GM23338 (cell line): Measurements from ENCODE around the gene ZMYND8. TPM values are rescaled to one million over a fixed set of nuclear protein-coding genes. Genes with fewer than 3 reads are reported as not detected.
A peak's percentile ranks its signal among the peaks of the same experiment; 100 is the strongest.

Source experiments
- ATAC-seq: fragments of 200-7000 bp; cut with Tn5 transposase; 3 replicates; pipeline ENCODE4 v1.9.1; 2020
- DNase-seq: peaks from one replicate; pipeline ENCODE4 v3.0.0-alpha.2; 2015; ENCODE audit warnings: low spot score
- H2AFZ ChIP-seq: fragments of 200-600 bp; sonication (generic); 2 replicates; pipeline ENCODE4 v1.8.0; 2016; ENCODE audit warnings: antibody characterized with exemption, mild to moderate bottlenecking, moderate library complexity
- H3F3A ChIP-seq: fragments of 200-600 bp; sonication (generic); replicated peaks from 2 replicates; pipeline ENCODE4 v1.8.0; 2017; ENCODE audit warnings: antibody characterized with exemption, mixed run types, low read depth
- H3K27ac ChIP-seq: fragments of 200-600 bp; sonication (generic); 2 replicates; pipeline ENCODE4 v1.6.1; 2016; ENCODE audit warnings: low read depth
- H3K27me3 ChIP-seq: fragments of 200-600 bp; sonication (generic); 2 replicates; pipeline ENCODE4 v1.8.0; 2016; ENCODE audit warnings: mild to moderate bottlenecking, mixed run types, moderate library complexity; ENCODE audit not compliant: insufficient read depth
- H3K36me3 ChIP-seq: fragments of 200-600 bp; sonication (generic); 2 replicates; pipeline ENCODE4 v1.8.0; 2016; ENCODE audit warnings: mild to moderate bottlenecking; ENCODE audit not compliant: insufficient read depth
- H3K4me1 ChIP-seq: fragments of 200-600 bp; sonication (generic); 2 replicates; pipeline ENCODE4 v1.8.0; 2016; ENCODE audit warnings: mild to moderate bottlenecking, moderate library complexity; ENCODE audit not compliant: insufficient read depth
- H3K4me2 ChIP-seq: fragments of 200-600 bp; sonication (generic); 2 replicates; pipeline ENCODE4 v1.7.1; 2017; ENCODE audit warnings: mixed run types
- H3K4me3 ChIP-seq: fragments of 200-600 bp; sonication (generic); 2 replicates; pipeline ENCODE4 v1.6.1; 2016; ENCODE audit warnings: mixed run types
- H3K79me2 ChIP-seq: fragments of 200-600 bp; sonication (generic); replicated peaks from 2 replicates; pipeline ENCODE4 v1.8.0; 2017; ENCODE audit warnings: mild to moderate bottlenecking; ENCODE audit not compliant: insufficient read depth
- H3K9me2 ChIP-seq: fragments of 200-600 bp; sonication (generic); 2 replicates; pipeline ENCODE4 v1.8.0; 2017; ENCODE audit not compliant: insufficient read depth
- H4K20me1 ChIP-seq: fragments of 200-600 bp; sonication (generic); replicated peaks from 2 replicates; pipeline ENCODE4 v1.8.0; 2017; ENCODE audit warnings: mild to moderate bottlenecking; ENCODE audit not compliant: insufficient read depth
- H3K27ac Mint-ChIP-seq: 2 replicates; pipeline ENCODE4 v1.8.0; 2020; ENCODE audit warnings: inconsistent platforms, mild to moderate bottlenecking, moderate library complexity, mixed read lengths
- H3K27me3 Mint-ChIP-seq: 3 replicates; pipeline ENCODE4 v1.8.0; 2022; ENCODE audit warnings: low read depth, mild to moderate bottlenecking, moderate library complexity, mixed read lengths, inconsistent platforms; ENCODE audit not compliant: insufficient read depth, poor library complexity
- H3K36me3 Mint-ChIP-seq: 3 replicates; pipeline ENCODE4 v1.8.0; 2021; ENCODE audit warnings: low read depth, mild to moderate bottlenecking, inconsistent platforms, moderate library complexity, mixed read lengths
- H3K4me1 Mint-ChIP-seq: 3 replicates; pipeline ENCODE4 v1.8.0; 2020; ENCODE audit warnings: mild to moderate bottlenecking, inconsistent platforms, mixed read lengths
- H3K4me3 Mint-ChIP-seq: 3 replicates; pipeline ENCODE4 v1.8.0; 2021; ENCODE audit warnings: moderate library complexity, mild to moderate bottlenecking, inconsistent platforms, mixed read lengths
- H3K9me3 Mint-ChIP-seq: 3 replicates; pipeline ENCODE4 v1.8.0; 2020; ENCODE audit warnings: moderate library complexity, mild to moderate bottlenecking, inconsistent platforms, mixed read lengths
- CREB1 ChIP-seq: fragments of 250-450 bp; sonication (Bioruptor Pico); IDR thresholded peaks from 2 replicates; pipeline ENCODE4 v1.5.0; 2020; ENCODE audit warnings: low read depth, mild to moderate bottlenecking, moderate library complexity
- CTCF ChIP-seq, 2 experiments: fragments of 200-600 bp in 1 of 2; sonication (generic) in 1 of 2; conservative IDR thresholded peaks; 2 replicates each; pipeline versions ENCODE4 v1.5.1 to v1.6.1; 2016 to 2017; ENCODE audit warnings: antibody characterized with exemption in 2 of 2, low read depth in 2 of 2, mild to moderate bottlenecking in 2 of 2, moderate library complexity in 1 of 2
- EZH2 ChIP-seq: fragments of 200-600 bp; sonication (generic); IDR thresholded peaks from one replicate; pipeline ENCODE4 v1.8.0; 2017; ENCODE audit warnings: antibody characterized with exemption, mild to moderate bottlenecking, low read depth; ENCODE audit not compliant: unreplicated experiment
- JUNB ChIP-seq: IDR thresholded peaks from one replicate; pipeline ENCODE4 v1.6.1; 2016; ENCODE audit warnings: antibody characterized with exemption; ENCODE audit not compliant: unreplicated experiment
- NANOG ChIP-seq: IDR thresholded peaks from 2 replicates; pipeline ENCODE4 v1.6.1; 2016; ENCODE audit warnings: antibody characterized with exemption, borderline replicate concordance
- POLR2AphosphoS5 ChIP-seq: IDR thresholded peaks from 2 replicates; pipeline ENCODE4 v1.6.1; 2016; ENCODE audit warnings: antibody characterized with exemption, low read depth
- ZNF114 ChIP-seq: fragments of 250-450 bp; sonication (Bioruptor Pico); IDR thresholded peaks from 2 replicates; pipeline ENCODE4 v1.5.0; 2020; ENCODE audit warnings: mild to moderate bottlenecking, moderate library complexity
- ZNF331 ChIP-seq: fragments of 250-450 bp; sonication (Bioruptor Pico); IDR thresholded peaks from 2 replicates; pipeline ENCODE4 v1.5.0; 2020; ENCODE audit warnings: low read depth, mild to moderate bottlenecking, moderate library complexity
- polyA plus RNA-seq: library from polyadenylated mRNA; unstranded; fragments of >200 nt; fragmentation: Nextera tagmentation; extraction: Ambion mirVana; gene quantifications from 2 replicates; pipeline ENCODE4 v1.2.1, GENCODE V29; 2016
- total RNA-seq: library from RNA; depleted of rRNA; stranded (reverse); fragments of >200 nt; shearing (Covaris generic); gene quantifications from 2 replicates; pipeline ENCODE4 v1.2.3, GENCODE V29; 2014
- TF ChIP-seq, protein P1 (sequence below): IDR thresholded peaks from 2 replicates; pipeline ENCODE4 v1.6.1; 2016; ENCODE audit warnings: antibody characterized with exemption
- TF ChIP-seq, protein P2 (sequence below): fragments of 250-450 bp; sonication (Bioruptor Pico); IDR thresholded peaks from 2 replicates; pipeline ENCODE4 v1.5.0; 2020; ENCODE audit warnings: mild to moderate bottlenecking, moderate library complexity

Gene ZMYND8
- total and polyA plus RNA-seq, 2 experiments from 2014 or later = 70.9 to 128 TPM

- H3K27ac ChIP-seq = no peak overlapping the region
- TF ChIP-seq ZNF114 (CRISPR knock-in tag) = no peak
- no peak for TF ChIP-seq POLR2AphosphoS5
- TF ChIP-seq, protein P1, sequence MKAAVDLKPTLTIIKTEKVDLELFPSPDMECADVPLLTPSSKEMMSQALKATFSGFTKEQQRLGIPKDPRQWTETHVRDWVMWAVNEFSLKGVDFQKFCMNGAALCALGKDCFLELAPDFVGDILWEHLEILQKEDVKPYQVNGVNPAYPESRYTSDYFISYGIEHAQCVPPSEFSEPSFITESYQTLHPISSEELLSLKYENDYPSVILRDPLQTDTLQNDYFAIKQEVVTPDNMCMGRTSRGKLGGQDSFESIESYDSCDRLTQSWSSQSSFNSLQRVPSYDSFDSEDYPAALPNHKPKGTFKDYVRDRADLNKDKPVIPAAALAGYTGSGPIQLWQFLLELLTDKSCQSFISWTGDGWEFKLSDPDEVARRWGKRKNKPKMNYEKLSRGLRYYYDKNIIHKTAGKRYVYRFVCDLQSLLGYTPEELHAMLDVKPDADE = no peak
- no peak for TF ChIP-seq CTCF (conservative IDR thresholded peaks at IDR 0.05; ENCODE audit: low read depth in 2 of 2)
- no peak for TF ChIP-seq EZH2
- TF ChIP-seq JUNB = no peak
- TF ChIP-seq CREB1 = no peak
- TF ChIP-seq, protein P2, sequence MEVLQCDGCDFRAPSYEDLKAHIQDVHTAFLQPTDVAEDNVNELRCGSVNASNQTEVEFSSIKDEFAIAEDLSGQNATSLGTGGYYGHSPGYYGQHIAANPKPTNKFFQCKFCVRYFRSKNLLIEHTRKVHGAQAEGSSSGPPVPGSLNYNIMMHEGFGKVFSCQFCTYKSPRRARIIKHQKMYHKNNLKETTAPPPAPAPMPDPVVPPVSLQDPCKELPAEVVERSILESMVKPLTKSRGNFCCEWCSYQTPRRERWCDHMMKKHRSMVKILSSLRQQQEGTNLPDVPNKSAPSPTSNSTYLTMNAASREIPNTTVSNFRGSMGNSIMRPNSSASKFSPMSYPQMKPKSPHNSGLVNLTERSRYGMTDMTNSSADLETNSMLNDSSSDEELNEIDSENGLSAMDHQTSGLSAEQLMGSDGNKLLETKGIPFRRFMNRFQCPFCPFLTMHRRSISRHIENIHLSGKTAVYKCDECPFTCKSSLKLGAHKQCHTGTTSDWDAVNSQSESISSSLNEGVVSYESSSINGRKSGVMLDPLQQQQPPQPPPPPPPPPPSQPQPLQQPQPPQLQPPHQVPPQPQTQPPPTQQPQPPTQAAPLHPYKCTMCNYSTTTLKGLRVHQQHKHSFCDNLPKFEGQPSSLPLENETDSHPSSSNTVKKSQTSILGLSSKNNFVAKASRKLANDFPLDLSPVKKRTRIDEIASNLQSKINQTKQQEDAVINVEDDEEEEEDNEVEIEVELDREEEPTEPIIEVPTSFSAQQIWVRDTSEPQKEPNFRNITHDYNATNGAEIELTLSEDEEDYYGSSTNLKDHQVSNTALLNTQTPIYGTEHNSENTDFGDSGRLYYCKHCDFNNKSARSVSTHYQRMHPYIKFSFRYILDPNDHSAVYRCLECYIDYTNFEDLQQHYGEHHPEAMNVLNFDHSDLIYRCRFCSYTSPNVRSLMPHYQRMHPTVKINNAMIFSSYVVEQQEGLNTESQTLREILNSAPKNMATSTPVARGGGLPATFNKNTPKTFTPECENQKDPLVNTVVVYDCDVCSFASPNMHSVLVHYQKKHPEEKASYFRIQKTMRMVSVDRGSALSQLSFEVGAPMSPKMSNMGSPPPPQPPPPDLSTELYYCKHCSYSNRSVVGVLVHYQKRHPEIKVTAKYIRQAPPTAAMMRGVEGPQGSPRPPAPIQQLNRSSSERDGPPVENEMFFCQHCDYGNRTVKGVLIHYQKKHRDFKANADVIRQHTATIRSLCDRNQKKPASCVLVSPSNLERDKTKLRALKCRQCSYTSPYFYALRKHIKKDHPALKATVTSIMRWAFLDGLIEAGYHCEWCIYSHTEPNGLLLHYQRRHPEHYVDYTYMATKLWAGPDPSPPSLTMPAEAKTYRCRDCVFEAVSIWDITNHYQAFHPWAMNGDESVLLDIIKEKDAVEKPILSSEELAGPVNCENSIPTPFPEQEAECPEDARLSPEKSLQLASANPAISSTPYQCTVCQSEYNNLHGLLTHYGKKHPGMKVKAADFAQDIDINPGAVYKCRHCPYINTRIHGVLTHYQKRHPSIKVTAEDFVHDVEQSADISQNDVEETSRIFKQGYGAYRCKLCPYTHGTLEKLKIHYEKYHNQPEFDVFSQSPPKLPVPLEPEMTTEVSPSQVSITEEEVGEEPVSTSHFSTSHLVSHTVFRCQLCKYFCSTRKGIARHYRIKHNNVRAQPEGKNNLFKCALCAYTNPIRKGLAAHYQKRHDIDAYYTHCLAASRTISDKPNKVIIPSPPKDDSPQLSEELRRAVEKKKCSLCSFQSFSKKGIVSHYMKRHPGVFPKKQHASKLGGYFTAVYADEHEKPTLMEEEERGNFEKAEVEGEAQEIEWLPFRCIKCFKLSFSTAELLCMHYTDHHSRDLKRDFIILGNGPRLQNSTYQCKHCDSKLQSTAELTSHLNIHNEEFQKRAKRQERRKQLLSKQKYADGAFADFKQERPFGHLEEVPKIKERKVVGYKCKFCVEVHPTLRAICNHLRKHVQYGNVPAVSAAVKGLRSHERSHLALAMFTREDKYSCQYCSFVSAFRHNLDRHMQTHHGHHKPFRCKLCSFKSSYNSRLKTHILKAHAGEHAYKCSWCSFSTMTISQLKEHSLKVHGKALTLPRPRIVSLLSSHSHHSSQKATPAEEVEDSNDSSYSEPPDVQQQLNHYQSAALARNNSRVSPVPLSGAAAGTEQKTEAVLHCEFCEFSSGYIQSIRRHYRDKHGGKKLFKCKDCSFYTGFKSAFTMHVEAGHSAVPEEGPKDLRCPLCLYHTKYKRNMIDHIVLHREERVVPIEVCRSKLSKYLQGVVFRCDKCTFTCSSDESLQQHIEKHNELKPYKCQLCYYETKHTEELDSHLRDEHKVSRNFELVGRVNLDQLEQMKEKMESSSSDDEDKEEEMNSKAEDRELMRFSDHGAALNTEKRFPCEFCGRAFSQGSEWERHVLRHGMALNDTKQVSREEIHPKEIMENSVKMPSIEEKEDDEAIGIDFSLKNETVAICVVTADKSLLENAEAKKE (CRISPR knock-in tag) = no peak
- TF ChIP-seq ZNF331 (CRISPR knock-in tag) = no peak
- TF ChIP-seq NANOG = no peak
- H3K27me3 ChIP-seq = no peaks in the 10 kb centered on the region
- 0 out of 2 replicates have a peak, but pooled peaks cover 6% of the 10 kb centered on the region for H3F3A ChIP-seq
- Mint-ChIP-seq H3K36me3 (peaks cover 21% of the 10 kb centered on the region), H3K27me3 (peaks cover 8% of the 10 kb centered on the region), H3K4me3 (no peak overlapping the region), H3K9me3 (no peaks in the 10 kb centered on the region; the same call in 2 of the 3 replicates), H3K4me1 (peaks cover 21% of the 10 kb centered on the region), H3K27ac (peak overlapping the region; percentile 44; the same call in 1 of the 2 replicates)
- H2AFZ ChIP-seq = no peak overlapping the region
- H3K4me1 ChIP-seq = peaks cover 18% of the 10 kb centered on the region
- no peaks in the 10 kb centered on the region for H3K79me2 ChIP-seq
- H3K4me3 ChIP-seq = no peak overlapping the region
- ATAC-seq = no peak
- peaks cover 8% of the 10 kb centered on the region for H3K36me3 ChIP-seq
- no peak overlapping the region for H3K4me2 ChIP-seq
- H4K20me1 ChIP-seq = no peaks in the 10 kb centered on the region
- H3K9me2 ChIP-seq = no peaks in the 10 kb centered on the region
- DNase-seq = no peak
Measured at GRCh38 chr20:47204008-47204849, 152.3 kb downstream of the ZMYND8 start.
